Stimulated activated CD4-positive, alpha-beta T cell treated with anti-CD3 and anti-CD28 coated beads, Interleukin-4, amount 100 ng/mL, for 1 hour (primary cell): ENCODE measurements around the gene PTX4.
"Not testable (repeated sequence)": the region's sequence is repeated elsewhere in the genome, so short reads cannot be mapped to it uniquely, and the experiment has no call there.

Experiments used
- DNase-seq: peaks from one replicate; pipeline ENCODE4 v3.0.0-alpha.2; 2020

PTX4 gene

GRCh38 chr16:1478937-1479336 lies 9.8 kb downstream of the PTX4 start:
- DNase-seq, result not testable (repeated sequence)

GRCh38 chr16:1477033-1477432 lies 11.7 kb downstream of the PTX4 start:
- DNase-seq, result no peak

- no peak for DNase-seq
Observed at GRCh38 chr16:1475552-1476114, 13.1 kb downstream of the PTX4 start.

GRCh38 chr16:1474796-1475551 lies 13.8 kb downstream of the PTX4 start, which contains the start of gene CLCN7:
Gene CLCN7 (minus strand): TSS chr16:1475028. CDS start chr16:1474974, 54 bp downstream.
- peak; percentile 89 for DNase-seq

GRCh38 chr16:1474082-1474795 lies 14.5 kb downstream of the PTX4 start:
- no peak for DNase-seq

- no peak for DNase-seq
Observed at GRCh38 chr16:1472974-1473373, 15.8 kb downstream of the PTX4 start.

- DNase-seq, result no peak
Observed at GRCh38 chr16:1471569-1472194, 17.1 kb downstream of the PTX4 start.

- no peak for DNase-seq
Observed at GRCh38 chr16:1470481-1471251, 18.1 kb downstream of the PTX4 start.

- DNase-seq, result no peak
Observed at GRCh38 chr16:1469693-1470201, 19.0 kb downstream of the PTX4 start.

- DNase-seq, result not testable (repeated sequence)
Observed at GRCh38 chr16:1469141-1469540, 19.6 kb downstream of the PTX4 start.

GRCh38 chr16:1468426-1468810 lies 20.3 kb downstream of the PTX4 start:
- no peak for DNase-seq

- DNase-seq, result no peak
Observed at GRCh38 chr16:1466968-1467521, 21.7 kb downstream of the PTX4 start.

GRCh38 chr16:1466054-1466453 lies 22.7 kb downstream of the PTX4 start:
- no peak for DNase-seq

- no peak for DNase-seq
Observed at GRCh38 chr16:1465567-1465915, 23.2 kb downstream of the PTX4 start.

GRCh38 chr16:1464894-1465566 lies 23.7 kb downstream of the PTX4 start:
- no peak for DNase-seq

- no peak for DNase-seq
Observed at GRCh38 chr16:1464196-1464893, 24.4 kb downstream of the PTX4 start.

GRCh38 chr16:1461146-1461545 lies 27.6 kb downstream of the PTX4 start:
- no peak for DNase-seq

GRCh38 chr16:1460602-1461138 lies 28.1 kb downstream of the PTX4 start:
- no peak for DNase-seq

- DNase-seq, result no peak
Observed at GRCh38 chr16:1459967-1460366, 28.8 kb downstream of the PTX4 start.

GRCh38 chr16:1458977-1459341 lies 29.8 kb downstream of the PTX4 start:
- DNase-seq, result no peak
